GM18868 (cell line): Measurements from ENCODE around the gene AKR1D1.
A peak's percentile ranks its signal among the peaks of the same experiment; 100 is the strongest.
"Not testable (repeated sequence)": the region's sequence is repeated elsewhere in the genome, so short reads cannot be mapped to it uniquely, and the experiment has no call there.

Source experiments
- ATAC-seq: cut with Tn5 transposase; IDR thresholded peaks from one replicate; pipeline ENCODE4 v1.9.1; 2021; ENCODE audit warnings: mild to moderate bottlenecking, moderate library complexity; ENCODE audit not compliant: unreplicated experiment

AKR1D1 gene

GRCh38 chr7:138072726-138073125 is 3.5 kb upstream of the AKR1D1 start:
- ATAC-seq: no peak

GRCh38 chr7:138074121-138074520 is 2.1 kb upstream of the AKR1D1 start:
- no peak for ATAC-seq

GRCh38 chr7:138074540-138074939 is 1.7 kb upstream of the AKR1D1 start:
- ATAC-seq: no peak

GRCh38 chr7:138075350-138075749 is 909 bp upstream of the AKR1D1 start:
- no peak for ATAC-seq

GRCh38 chr7:138075786-138076185 is 473 bp upstream of the AKR1D1 start:
- not testable (repeated sequence) for ATAC-seq

- ATAC-seq: no peak
Measured at GRCh38 chr7:138077809-138078208, 1.6 kb downstream of the AKR1D1 start.

GRCh38 chr7:138079137-138079536 is 2.9 kb downstream of the AKR1D1 start:
- ATAC-seq: no peak

GRCh38 chr7:138081868-138082267 is 5.6 kb downstream of the AKR1D1 start:
- no peak for ATAC-seq

GRCh38 chr7:138083859-138084258 is 7.6 kb downstream of the AKR1D1 start:
- ATAC-seq: no peak

- no peak for ATAC-seq
Measured at GRCh38 chr7:138086563-138087270, 10.5 kb downstream of the AKR1D1 start.

GRCh38 chr7:138089080-138089901 is 13.0 kb downstream of the AKR1D1 start:
- ATAC-seq: no peak

- ATAC-seq: no peak
Measured at GRCh38 chr7:138091032-138091431, 14.8 kb downstream of the AKR1D1 start.

- not testable (repeated sequence) for ATAC-seq
Measured at GRCh38 chr7:138091840-138092239, 15.6 kb downstream of the AKR1D1 start.

GRCh38 chr7:138092486-138093028 is 16.3 kb downstream of the AKR1D1 start:
- no peak for ATAC-seq

- ATAC-seq: no peak
Measured at GRCh38 chr7:138095972-138096935, 20.0 kb downstream of the AKR1D1 start.

- ATAC-seq: peak; percentile 64
Measured at GRCh38 chr7:138097064-138097741, 20.9 kb downstream of the AKR1D1 start.

GRCh38 chr7:138099813-138100212 is 23.6 kb downstream of the AKR1D1 start:
- no peak for ATAC-seq

GRCh38 chr7:138105221-138105620 is 29.0 kb downstream of the AKR1D1 start:
- ATAC-seq: no peak

GRCh38 chr7:138115047-138115446 is 38.8 kb downstream of the AKR1D1 start:
- ATAC-seq: no peak

- no peak for ATAC-seq
Measured at GRCh38 chr7:138116141-138116540, 39.9 kb downstream of the AKR1D1 start.
